ENCODE results near the gene AUP1. TPM values are rescaled to one million over a fixed set of nuclear protein-coding genes. Genes with fewer than 3 reads are reported as not detected.

AUP1 gene
- total and polyA plus RNA-seq, 2 of the 8 experiments (the other 6 are each of a cell fraction or from before 2014, with no cell fraction given), result 83.4 to 121 TPM

DNA sequence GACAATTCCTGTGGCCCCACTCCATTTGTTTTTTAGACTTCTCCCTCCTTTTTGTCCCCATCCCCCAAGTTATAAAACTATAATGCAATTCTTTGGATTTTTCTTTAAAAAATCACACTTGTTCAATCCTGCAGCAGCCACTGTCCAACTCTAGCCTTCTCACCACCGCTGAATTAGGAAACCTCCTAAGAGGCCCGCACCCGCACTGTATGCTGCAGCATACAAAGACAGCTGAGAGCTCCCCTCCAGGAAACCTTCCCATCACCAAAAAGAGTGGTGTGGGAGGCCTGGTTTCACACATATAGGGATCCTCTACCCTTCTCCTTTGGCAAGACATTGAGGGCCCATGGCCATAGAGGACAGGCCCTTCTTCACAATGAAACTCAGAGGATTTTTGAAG is 24.9 kb downstream of the AUP1 start:
- H3K23me2 ChIP-seq (ENCODE audit: low read depth, low read length), result peaks cover 26% of the 10 kb centered on the region
- no peak overlapping the region for H2BK120ac ChIP-seq (replicated peaks; ENCODE audit: low read depth, low read length)
- DNase-seq (ENCODE audit: low read depth in 1 of 2, low spot score in 2 of 2) (no peak), FAIRE-seq (no peak)
- H4K91ac ChIP-seq (replicated peaks; ENCODE audit: insufficient read length, low read length), result no peak overlapping the region
- peaks cover 0 to 3% of the 10 kb centered on the region in 2 experiments; a peak in 1 of 4 replicates for H3K79me2 ChIP-seq (ENCODE audit: control insufficient read depth in 1 of 2, insufficient read depth in 2 of 2, low read length in 2 of 2)
- peak overlapping the region in 1 of 4 experiments; percentile 65; a peak in 1 of 8 replicates for H3K4me3 ChIP-seq (ENCODE audit: extremely low read depth in 1 of 4, insufficient read depth in 2 of 4, low read depth in 3 of 4, low read length in 4 of 4)
- H3K9me3 ChIP-seq (ENCODE audit: insufficient read depth in 2 of 2, low read depth in 1 of 2, low read length in 1 of 2), result no peaks in the 10 kb centered on the region
- H3K4me2 ChIP-seq (ENCODE audit: insufficient read depth in 1 of 2, low read depth in 2 of 2, low read length in 2 of 2), result peak overlapping the region in 1 of 2 experiments; percentile 78; a peak in 1 of 4 replicates
- no peak overlapping the region for H3K27ac ChIP-seq (ENCODE audit: low read depth, low read length)
- CTCF ChIA-PET (ENCODE audit: partially characterized antibody), result interaction anchor here (0.8 to 3.5 kb wide), 12 partner anchors 9 to 112 kb away, joined by 3 to 20 read pairs (median 4); partner anchors contain the start of genes CCDC142, DQX1, TLX2 and TTC31
- H3K9ac ChIP-seq (replicated peaks in 1 of 4; ENCODE audit: extremely low read depth in 1 of 4, low read depth in 3 of 4, low read length in 3 of 4), result no peak overlapping the region
- H4K20me1 ChIP-seq (replicated peaks in 1 of 2; ENCODE audit: control insufficient read depth in 1 of 2, insufficient read depth in 2 of 2, low read length in 2 of 2), result peaks cover 0 to 12% of the 10 kb centered on the region in 2 experiments
- H2AFZ ChIP-seq (ENCODE audit: low read length), result no peak overlapping the region
- no peak overlapping the region for H3K23ac ChIP-seq (ENCODE audit: insufficient read length)
- no peak overlapping the region for H2AK5ac ChIP-seq (ENCODE audit: low read depth, low read length)
- H2BK20ac ChIP-seq (ENCODE audit: low read length), result no peak overlapping the region
- WGBS, 2 experiments (ENCODE audit: extremely low coverage in 1 of 2, insufficient coverage in 1 of 2, insufficient read length in 1 of 2, insufficient replicate concordance in 2 of 2, low coverage in 1 of 2, low lambda C conversion rate in 2 of 2, missing lambda C conversion rate in 1 of 2), result 79% methylated on average over 3 of the region's 3 CpGs; no CpG with 5 or more reads in 1 of the 2 experiments
- no peak overlapping the region for H4K8ac ChIP-seq (ENCODE audit: extremely low read depth, insufficient read depth, low read length)
- H3K56ac ChIP-seq (replicated peaks; ENCODE audit: insufficient read length, low read depth, low read length), result no peak overlapping the region
- H3K18ac ChIP-seq (ENCODE audit: extremely low read depth, low read length), result no peak overlapping the region
- H2BK12ac ChIP-seq (ENCODE audit: low read depth, low read length), result no peak overlapping the region
- POLR2A ChIA-PET (ENCODE audit: partially characterized antibody), result interaction anchor here (1.1 to 9.4 kb wide), 14 partner anchors 9 to 83 kb away, joined by 3 to 73 read pairs (median 6); partner anchors contain the start of genes AUP1, CCDC142, DQX1 and HTRA2
- H3K4ac ChIP-seq (replicated peaks; ENCODE audit: insufficient read length, low read depth, low read length), result no peak overlapping the region
- H4K5ac ChIP-seq (ENCODE audit: insufficient read length, low read depth, low read length), result no peak overlapping the region
- no peak overlapping the region for H2BK5ac ChIP-seq (ENCODE audit: low read depth, low read length)
- H3K36me3 ChIP-seq (ENCODE audit: control insufficient read depth in 2 of 4, insufficient read depth in 4 of 4, low read length in 3 of 4), result peaks cover 0 to 9% (median 4%) of the 10 kb centered on the region in 4 experiments; a peak in 6 of 8 replicates
- H3K4me1 ChIP-seq (replicated peaks in 1 of 4; ENCODE audit: control insufficient read depth in 3 of 4, insufficient read depth in 4 of 4, low read length in 3 of 4), result peaks cover 10 to 47% (median 35%) of the 10 kb centered on the region in 4 experiments
- H3K27me3 ChIP-seq (replicated peaks in 1 of 4; ENCODE audit: control insufficient read depth in 3 of 4, extremely low read depth in 1 of 4, insufficient read depth in 3 of 4, low read length in 3 of 4), result peaks cover 51 to 80% (median 76%) of the 10 kb centered on the region in 4 experiments
- H3K79me1 ChIP-seq (ENCODE audit: low read depth, low read length), result no peaks in the 10 kb centered on the region
- TF ChIP-seq TAF7 (optimal IDR thresholded peaks at IDR 0.05; ENCODE audit: borderline replicate concordance, low read depth, low read length) (peak; percentile 28), CTBP2 (IDR thresholded peaks at IDR 0.05; ENCODE audit: borderline replicate concordance, insufficient read depth, insufficient read length, low read length) (no peak)
- H2BK15ac ChIP-seq (ENCODE audit: low read length), result no peak overlapping the region
- H3K14ac ChIP-seq (ENCODE audit: insufficient read length), result no peak overlapping the region
